Gastrocnemius medialis (tissue), 4 donors: Measurements from ENCODE around the gene CARD11. TPM values are rescaled to one million over a fixed set of nuclear protein-coding genes. Genes with fewer than 3 reads are reported as not detected.

Experiments
- ATAC-seq, 2 donors: fragments of 150-250 bp; one replicate each; pipeline ENCODE4 v1.9.1; 2016
- DNase-seq, 2 donors: peaks; one replicate each; pipeline ENCODE4 v3.0.0-alpha.2; 2019
- H3K27ac ChIP-seq, 4 donors: fragments of 200-600 bp; sonication (generic); 1 replicate in 1 of 4; 2 replicates in 3 of 4; pipeline ENCODE4 v1.5.1; 2016 to 2018; ENCODE audit warnings: mild to moderate bottlenecking in 2 of 4, moderate library complexity in 1 of 4
- H3K27me3 ChIP-seq, 3 donors: fragments of 200-600 bp; sonication (generic) in 2 of 3; 1 replicate in 1 of 3; 2 replicates in 2 of 3; pipeline versions ENCODE4 v1.5.1 to v1.6.0; 2016 to 2019; ENCODE audit warnings: mild to moderate bottlenecking in 1 of 3, moderate library complexity in 1 of 3
- H3K36me3 ChIP-seq, 2 donors: fragments of 200-600 bp; sonication (generic) in 1 of 2; one replicate each; pipeline ENCODE4 v1.5.1; 2017 to 2018
- H3K4me1 ChIP-seq, 2 donors: fragments of 200-600 bp; sonication (generic) in 1 of 2; one replicate each; pipeline ENCODE4 v1.5.1; 2016 to 2017; ENCODE audit warnings: mild to moderate bottlenecking in 2 of 2
- H3K4me3 ChIP-seq, 4 donors: fragments of 200-600 bp; sonication (generic) in 3 of 4; 1 replicate in 1 of 4; 2 replicates in 3 of 4; pipeline ENCODE4 v1.5.1; 2016 to 2019; ENCODE audit warnings: mild to moderate bottlenecking in 2 of 4
- H3K9me3 ChIP-seq, 3 donors: fragments of 200-600 bp; sonication (generic) in 2 of 3; 1 replicate in 1 of 3; 2 replicates in 2 of 3; pipeline ENCODE4 v1.5.1; 2016 to 2019
- POLR2A ChIP-seq, 2 donors: fragments of 450-650 bp; IDR thresholded peaks; one replicate each; pipeline ENCODE4 v1.6.1; 2017; ENCODE audit warnings: antibody characterized with exemption in 2 of 2, mild to moderate bottlenecking in 2 of 2, moderate library complexity in 2 of 2
- in situ Hi-C, 4 donors: fragments of 200-750 bp; cut with MboI; loops; one replicate each; pipeline versions ENCODE4 v1.15.0 to v1.8.0; 2017; ENCODE audit warnings: low sequenced_read_pairs in 4 of 4
- intact Hi-C: fragments of 100-400 bp; cut with DNase I; formaldehyde crosslinking; loops from one replicate; pipeline ENCODE4 v1.15.1; 2023; ENCODE audit warnings: low total_unique reads
- total RNA-seq, 4 donors: library from RNA; depleted of rRNA; stranded (reverse); fragments of >200 nt; gene quantifications; one replicate each; pipeline versions ENCODE4 v1.1.0 to v1.2.3, GENCODE V29; 2016
- TF ChIP-seq, protein P1 (sequence below), 5 experiments: fragments of 450-650 bp in 3 of 5; fragments of 200-600 bp in 2 of 5; sonication (generic) in 2 of 5; IDR thresholded peaks in 4 of 5; conservative IDR thresholded peaks in 1 of 5; 1 replicate in 4 of 5; 2 replicates in 1 of 5; pipeline ENCODE4 v1.5.1; 2016 to 2019; ENCODE audit warnings: antibody characterized with exemption in 5 of 5, mild to moderate bottlenecking in 3 of 5, moderate library complexity in 3 of 5

The CARD11 gene
- total RNA-seq, 4 donors from 2014 or later: 0.13 TPM; not detected in 3

GRCh38 chr7:3029138-3029537 is 14.5 kb downstream of the CARD11 start:
- Histone ChIP-seq H3K27me3 (peaks cover 0 to 3% (median 2%) of the 10 kb centered on the region in 3 donors), H3K4me1 (no peaks in the 10 kb centered on the region), H3K4me3 (no peak overlapping the region), H3K36me3 (no peaks in the 10 kb centered on the region), H3K27ac (no peak overlapping the region), H3K9me3 (no peaks in the 10 kb centered on the region)
- TF ChIP-seq, protein P1, sequence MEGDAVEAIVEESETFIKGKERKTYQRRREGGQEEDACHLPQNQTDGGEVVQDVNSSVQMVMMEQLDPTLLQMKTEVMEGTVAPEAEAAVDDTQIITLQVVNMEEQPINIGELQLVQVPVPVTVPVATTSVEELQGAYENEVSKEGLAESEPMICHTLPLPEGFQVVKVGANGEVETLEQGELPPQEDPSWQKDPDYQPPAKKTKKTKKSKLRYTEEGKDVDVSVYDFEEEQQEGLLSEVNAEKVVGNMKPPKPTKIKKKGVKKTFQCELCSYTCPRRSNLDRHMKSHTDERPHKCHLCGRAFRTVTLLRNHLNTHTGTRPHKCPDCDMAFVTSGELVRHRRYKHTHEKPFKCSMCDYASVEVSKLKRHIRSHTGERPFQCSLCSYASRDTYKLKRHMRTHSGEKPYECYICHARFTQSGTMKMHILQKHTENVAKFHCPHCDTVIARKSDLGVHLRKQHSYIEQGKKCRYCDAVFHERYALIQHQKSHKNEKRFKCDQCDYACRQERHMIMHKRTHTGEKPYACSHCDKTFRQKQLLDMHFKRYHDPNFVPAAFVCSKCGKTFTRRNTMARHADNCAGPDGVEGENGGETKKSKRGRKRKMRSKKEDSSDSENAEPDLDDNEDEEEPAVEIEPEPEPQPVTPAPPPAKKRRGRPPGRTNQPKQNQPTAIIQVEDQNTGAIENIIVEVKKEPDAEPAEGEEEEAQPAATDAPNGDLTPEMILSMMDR (IDR thresholded peaks at IDR 0.05 in 4 of 5, conservative IDR thresholded peaks at IDR 0.05 in 1 of 5): no peak
- TF ChIP-seq POLR2A (IDR thresholded peaks at IDR 0.05): no peak
- ATAC-seq (no peak), DNase-seq (no peak)
- intact Hi-C loops (no loop called here), in situ Hi-C loops (no loop called here)

- TF ChIP-seq, protein P1 (IDR thresholded peaks at IDR 0.05 in 4 of 5, conservative IDR thresholded peaks at IDR 0.05 in 1 of 5): no peak
- no peak for TF ChIP-seq POLR2A (IDR thresholded peaks at IDR 0.05)
- Histone ChIP-seq H3K4me1 (no peaks in the 10 kb centered on the region), H3K4me3 (no peak overlapping the region), H3K27ac (no peak overlapping the region), H3K27me3 (peaks cover 0 to 3% (median 2%) of the 10 kb centered on the region in 3 donors), H3K9me3 (no peaks in the 10 kb centered on the region), H3K36me3 (no peaks in the 10 kb centered on the region)
- ATAC-seq (no peak), DNase-seq (no peak)
- intact Hi-C loops: no loop called here
- in situ Hi-C loops: no loop called here
Observed at GRCh38 chr7:3028758-3029093, 14.9 kb downstream of the CARD11 start.

DNA sequence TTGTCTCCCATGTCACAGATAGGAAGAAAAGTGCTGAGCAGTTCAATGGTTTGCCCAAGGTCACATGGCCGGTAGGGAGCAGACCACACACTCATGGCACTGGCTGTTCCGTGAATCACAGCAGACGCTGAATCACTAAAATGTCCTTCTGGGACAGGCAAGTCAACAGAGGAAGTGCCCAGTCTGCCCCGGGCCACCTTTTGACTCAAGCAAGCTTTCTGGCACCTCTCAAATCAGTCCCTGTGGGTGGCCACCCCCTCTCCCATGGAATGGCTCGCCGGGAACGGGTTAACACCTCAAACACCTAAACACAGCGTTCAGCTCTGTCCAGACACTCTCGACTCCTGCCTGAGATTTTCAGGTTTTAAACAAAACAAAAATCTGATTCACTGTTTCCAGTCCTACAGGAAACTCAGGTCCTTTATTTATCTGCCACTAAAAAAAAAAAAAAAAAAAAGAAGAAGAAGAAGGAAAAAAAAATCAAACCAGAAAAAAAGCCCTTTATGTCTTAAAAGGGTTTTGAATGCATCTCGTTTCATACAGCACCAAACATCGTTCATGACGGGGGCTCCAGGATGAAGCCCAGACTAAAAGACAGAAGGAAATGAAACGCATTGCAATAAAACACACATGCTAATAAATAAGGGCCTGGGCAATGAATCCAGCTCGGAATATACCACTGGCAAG is 15.5 kb downstream of the CARD11 start:
- Histone ChIP-seq H3K4me3 (no peak overlapping the region), H3K9me3 (no peaks in the 10 kb centered on the region), H3K27ac (no peak overlapping the region), H3K4me1 (no peaks in the 10 kb centered on the region), H3K36me3 (no peaks in the 10 kb centered on the region), H3K27me3 (peaks cover 0 to 3% (median 2%) of the 10 kb centered on the region in 3 donors)
- peak in 1 of 2 donors; percentile 13 for DNase-seq
- ATAC-seq: no peak
- TF ChIP-seq, protein P1 (IDR thresholded peaks at IDR 0.05 in 4 of 5, conservative IDR thresholded peaks at IDR 0.05 in 1 of 5): no peak
- no peak for TF ChIP-seq POLR2A (IDR thresholded peaks at IDR 0.05)
- in situ Hi-C loops: no loop called here
- intact Hi-C loops: no loop called here

GRCh38 chr7:3027005-3027845 is 16.4 kb downstream of the CARD11 start:
- in situ Hi-C loops: no loop called here
- DNase-seq (no peak), ATAC-seq (no peak)
- no peaks in the 10 kb centered on the region for H3K4me1 ChIP-seq
- intact Hi-C loops: no loop called here
- H3K36me3 ChIP-seq: no peaks in the 10 kb centered on the region
- peaks cover 0 to 3% (median 2%) of the 10 kb centered on the region in 3 donors for H3K27me3 ChIP-seq
- no peak overlapping the region for H3K4me3 ChIP-seq
- H3K27ac ChIP-seq: no peak overlapping the region
- no peak for TF ChIP-seq POLR2A (IDR thresholded peaks at IDR 0.05)
- TF ChIP-seq, protein P1 (IDR thresholded peaks at IDR 0.05 in 4 of 5, conservative IDR thresholded peaks at IDR 0.05 in 1 of 5): no peak
- no peaks in the 10 kb centered on the region for H3K9me3 ChIP-seq
